Measurements from ENCODE around the gene C6orf62.

- TF ChIP-seq POLR2AphosphoS5 (IDR thresholded peaks at IDR 0.05) (peak; percentile 78 to 98 (median 88)), CTCF (IDR thresholded peaks at IDR 0.05) (no peak), EP300 (IDR thresholded peaks at IDR 0.05) (no peak)
Observed at GRCh38 chr6:24721461-24722215, 2.7 kb upstream of the C6orf62 start.

Data from stomach (tissue), 4 donors.